ENCODE results near the gene FUNDC2.

GRCh38 chrX:154988719-154989118 lies 37.9 kb upstream of the FUNDC2 start:
- TF ChIP-seq CTCF (IDR thresholded peaks at IDR 0.05) (no peak), ZFX (IDR thresholded peaks at IDR 0.05; ENCODE audit: borderline replicate concordance) (no peak)

Measured in 22Rv1 (cell line).